NT2/D1 (cell line): Measurements from ENCODE around the gene SHISA6.

Source experiments
- SUZ12 ChIP-seq: IDR thresholded peaks from 2 replicates; pipeline ENCODE4 v1.6.1; 2011; ENCODE audit not compliant: insufficient read length, insufficient read depth; ENCODE audit errors: extremely low read depth
- YY1 ChIP-seq: IDR thresholded peaks from 2 replicates; pipeline ENCODE4 v1.6.1; 2011; ENCODE audit not compliant: insufficient read length, insufficient read depth
- ZNF274 ChIP-seq: IDR thresholded peaks from 2 replicates; pipeline ENCODE4 v1.6.1; 2011; ENCODE audit warnings: mild to moderate bottlenecking, low read depth, low read length

DNA sequence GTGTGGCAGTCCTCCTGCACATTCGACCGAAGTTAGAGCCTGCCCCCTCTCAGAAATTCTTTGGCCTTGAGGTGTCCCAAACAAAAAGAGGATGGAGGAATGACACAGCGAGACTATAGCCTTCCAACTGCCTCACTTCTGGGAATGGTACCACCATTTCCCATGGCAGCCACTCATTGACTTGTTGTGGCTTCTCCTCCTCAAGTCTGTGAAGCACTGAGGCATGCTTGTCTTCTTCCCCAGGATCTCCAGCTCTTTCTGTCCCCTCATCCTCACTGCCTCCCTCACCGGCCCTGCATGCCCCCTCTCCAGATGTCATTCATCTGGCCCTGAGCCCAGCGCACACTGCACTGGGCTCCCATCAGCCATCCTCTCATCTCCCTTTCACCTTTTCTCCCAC lies 313.5 kb downstream of the SHISA6 start:
- no peak for TF ChIP-seq ZNF274
- TF ChIP-seq YY1, result no peak
- no peak for TF ChIP-seq SUZ12
